Measurements from ENCODE around the gene PRCD. TPM values are rescaled to one million over a fixed set of nuclear protein-coding genes. Genes with fewer than 3 reads are reported as not detected.
"Not testable (repeated sequence)": the region's sequence is repeated elsewhere in the genome, so short reads cannot be mapped to it uniquely, and the experiment has no call there.

Gene PRCD
- total RNA-seq, 1 donor from 2014 or later, result 0.54 TPM

DNA sequence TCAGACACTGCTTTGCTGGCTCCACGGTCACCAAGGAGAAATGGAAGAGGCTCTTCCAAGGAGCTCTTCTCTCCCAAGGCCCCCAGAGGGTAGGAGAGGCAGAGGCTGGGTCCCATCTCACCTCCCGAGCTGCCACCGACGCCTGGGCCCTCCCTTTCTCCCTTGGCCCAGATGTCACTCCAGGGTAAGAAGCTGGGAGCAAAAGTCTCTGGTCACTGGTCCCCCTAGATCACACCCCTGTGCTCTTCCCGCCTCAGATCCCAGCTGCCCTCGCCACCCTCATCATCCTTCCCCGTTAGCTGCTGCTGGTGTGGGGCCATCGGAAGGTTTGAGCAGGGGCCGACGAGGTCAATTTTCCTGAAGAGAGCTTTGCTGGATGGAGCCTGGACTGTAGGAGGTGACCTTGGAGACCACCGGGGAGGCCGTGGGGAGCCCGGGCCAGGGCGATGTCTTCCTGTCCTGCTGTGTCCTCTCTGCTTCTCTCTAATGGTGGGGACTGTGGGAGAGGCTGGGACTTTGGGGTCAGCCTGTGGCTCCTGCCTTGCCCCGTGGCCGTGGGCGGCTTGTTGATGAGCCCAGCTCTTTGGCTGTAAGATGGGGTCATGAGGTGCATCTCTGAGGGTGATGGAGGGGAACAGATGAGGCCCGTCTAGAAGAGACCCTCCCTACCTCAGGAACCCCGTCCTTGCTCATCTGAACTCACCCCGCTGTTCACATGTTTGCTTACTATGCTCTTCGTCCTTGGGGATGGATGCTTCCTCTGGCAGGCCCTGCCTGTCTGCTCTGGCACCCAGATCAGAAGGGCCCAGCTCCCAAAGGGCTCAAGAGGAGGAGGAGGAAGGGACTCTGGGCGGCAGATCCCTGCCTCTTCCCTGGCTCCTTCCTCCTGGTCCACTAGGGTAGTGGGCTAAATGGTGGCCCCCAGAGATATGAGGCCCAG is 27.2 kb upstream of the PRCD start:
- no peak overlapping the region for H3K27ac Mint-ChIP-seq (ENCODE audit: unreplicated experiment)
- TF ChIP-seq CTCF (IDR thresholded peaks at IDR 0.05; ENCODE audit: unreplicated experiment), result no peak
- no peaks in the 10 kb centered on the region for H3K9me3 Mint-ChIP-seq (ENCODE audit: unreplicated experiment)
- H3K27me3 Mint-ChIP-seq (ENCODE audit: unreplicated experiment), result peaks cover 2% of the 10 kb centered on the region
- peaks cover 14% of the 10 kb centered on the region for H3K4me1 Mint-ChIP-seq (ENCODE audit: unreplicated experiment)
- no peak for DNase-seq (ENCODE audit: low spot score)
- H3K36me3 Mint-ChIP-seq (ENCODE audit: low read depth, unreplicated experiment), result peaks cover 4% of the 10 kb centered on the region
- no peak overlapping the region for H3K4me3 Mint-ChIP-seq (ENCODE audit: unreplicated experiment)

DNA sequence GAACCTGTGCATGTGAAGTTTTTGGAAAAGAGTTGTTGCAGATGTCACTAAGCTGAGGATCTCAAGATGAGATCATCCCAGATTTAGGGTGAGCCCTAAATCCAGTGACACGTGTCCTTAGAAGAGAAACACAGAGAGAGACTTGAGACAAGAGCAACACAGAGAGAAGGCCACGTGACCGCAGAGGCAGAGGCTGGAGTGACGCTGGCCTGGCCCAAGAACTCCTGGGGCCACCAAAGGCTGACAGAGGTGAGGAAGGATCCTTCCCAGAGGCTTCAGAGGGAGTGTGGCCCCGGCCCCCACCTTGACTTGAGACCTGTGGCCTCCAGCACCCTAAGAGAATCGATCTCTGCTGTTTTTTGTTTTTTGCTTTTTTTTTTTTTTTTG is 26.5 kb upstream of the PRCD start:
- H3K27me3 Mint-ChIP-seq (ENCODE audit: unreplicated experiment), result peaks cover 2% of the 10 kb centered on the region
- H3K4me1 Mint-ChIP-seq (ENCODE audit: unreplicated experiment), result peaks cover 14% of the 10 kb centered on the region
- no peak overlapping the region for H3K27ac Mint-ChIP-seq (ENCODE audit: unreplicated experiment)
- no peak for DNase-seq (ENCODE audit: low spot score)
- peaks cover 4% of the 10 kb centered on the region for H3K36me3 Mint-ChIP-seq (ENCODE audit: low read depth, unreplicated experiment)
- H3K4me3 Mint-ChIP-seq (ENCODE audit: unreplicated experiment), result no peak overlapping the region
- no peaks in the 10 kb centered on the region for H3K9me3 Mint-ChIP-seq (ENCODE audit: unreplicated experiment)
- TF ChIP-seq CTCF (IDR thresholded peaks at IDR 0.05; ENCODE audit: unreplicated experiment), result no peak

DNA sequence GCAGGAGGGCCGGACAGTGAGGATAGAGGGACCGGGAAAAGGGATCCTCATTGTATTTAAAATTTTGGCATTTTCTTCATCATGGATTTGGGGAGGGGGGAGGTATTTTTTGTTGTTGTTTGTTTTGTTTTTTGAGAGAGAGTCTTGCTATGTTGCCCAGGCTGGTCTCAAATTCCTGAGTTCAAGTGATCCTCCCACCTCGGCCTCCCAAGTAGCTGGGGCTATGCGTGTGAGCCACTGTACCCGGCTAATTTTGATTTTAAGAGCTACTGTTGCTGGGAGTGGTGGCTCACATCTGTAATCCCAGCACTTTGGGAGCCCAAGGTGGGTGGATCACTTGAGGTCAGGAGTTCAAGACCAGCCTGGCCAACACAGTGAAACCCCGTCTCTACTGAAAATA is 25.5 kb upstream of the PRCD start:
- H3K36me3 Mint-ChIP-seq (ENCODE audit: low read depth, unreplicated experiment); H3K9me3 Mint-ChIP-seq (ENCODE audit: unreplicated experiment); DNase-seq (ENCODE audit: low spot score); H3K27me3 Mint-ChIP-seq (ENCODE audit: unreplicated experiment); H3K27ac Mint-ChIP-seq (ENCODE audit: unreplicated experiment): not testable (repeated sequence)
- Mint-ChIP-seq H3K4me3 (ENCODE audit: unreplicated experiment) (peak overlapping the region; percentile 31), H3K4me1 (ENCODE audit: unreplicated experiment) (peaks cover 20% of the 10 kb centered on the region)

DNA sequence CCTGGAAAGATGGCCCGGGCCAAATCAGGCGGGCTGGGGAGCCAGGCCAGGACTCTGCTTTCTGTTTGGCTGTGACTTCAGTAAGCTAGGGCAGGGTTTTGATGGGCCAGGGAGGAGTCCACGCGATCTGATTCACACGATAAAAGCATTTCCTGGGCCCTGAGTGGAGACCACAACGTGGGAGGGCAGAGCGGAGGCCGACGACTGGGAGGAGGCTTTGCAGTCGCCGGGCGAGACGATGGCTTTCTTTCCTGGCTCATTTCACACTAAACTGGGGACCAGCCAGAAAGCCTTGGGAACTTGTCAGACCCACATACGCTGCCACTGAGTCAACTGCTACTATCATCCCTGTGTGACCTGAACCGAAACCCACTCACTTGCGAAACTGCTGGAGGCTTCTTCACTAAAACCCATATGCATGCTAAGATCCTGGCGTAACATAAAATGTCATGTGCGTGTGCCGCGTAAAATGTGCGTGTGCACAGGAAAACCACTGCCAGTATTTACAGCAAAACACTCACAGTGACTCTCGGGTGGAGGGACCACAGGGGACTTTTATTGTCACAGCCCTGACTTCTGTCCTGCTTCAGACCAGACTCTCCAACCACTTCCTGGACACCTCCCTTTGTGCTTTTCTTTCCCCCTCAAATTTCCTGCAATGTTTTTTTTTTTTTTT is 24.4 kb upstream of the PRCD start:
- Mint-ChIP-seq H3K9me3 (ENCODE audit: unreplicated experiment) (no peaks in the 10 kb centered on the region), H3K27me3 (ENCODE audit: unreplicated experiment) (peaks cover 2% of the 10 kb centered on the region), H3K36me3 (ENCODE audit: low read depth, unreplicated experiment) (peaks cover 4% of the 10 kb centered on the region), H3K27ac (ENCODE audit: unreplicated experiment) (peak overlapping the region; percentile 87), H3K4me3 (ENCODE audit: unreplicated experiment) (no peak overlapping the region), H3K4me1 (ENCODE audit: unreplicated experiment) (peaks cover 23% of the 10 kb centered on the region)
- no peak for TF ChIP-seq CTCF (IDR thresholded peaks at IDR 0.05; ENCODE audit: unreplicated experiment)
- DNase-seq (ENCODE audit: low spot score), result no peak

- no peak for TF ChIP-seq CTCF (IDR thresholded peaks at IDR 0.05; ENCODE audit: unreplicated experiment)
- Mint-ChIP-seq H3K9me3 (ENCODE audit: unreplicated experiment) (no peaks in the 10 kb centered on the region), H3K4me1 (ENCODE audit: unreplicated experiment) (peaks cover 23% of the 10 kb centered on the region), H3K27ac (ENCODE audit: unreplicated experiment) (no peak overlapping the region), H3K36me3 (ENCODE audit: low read depth, unreplicated experiment) (peaks cover 4% of the 10 kb centered on the region), H3K4me3 (ENCODE audit: unreplicated experiment) (no peak overlapping the region), H3K27me3 (ENCODE audit: unreplicated experiment) (peaks cover 2% of the 10 kb centered on the region)
- DNase-seq (ENCODE audit: low spot score), result no peak
Observed at GRCh38 chr17:76517638-76518038, 22.2 kb upstream of the PRCD start.

Measured in endothelial cell (in vitro differentiated cells).